Adrenal gland (tissue), 12 donors: ENCODE results near the gene RPTOR. TPM values are rescaled to one million over a fixed set of nuclear protein-coding genes. Genes with fewer than 3 reads are reported as not detected.

ENCODE experiments used
- DNase-seq, 7 donors: peaks; one replicate each; pipeline ENCODE4 v3.0.0-alpha.2; 2019 to 2020
- H3K27ac ChIP-seq, 5 donors: fragments of 200-600 bp; sonication (generic) in 4 of 5; 1 replicate in 3 of 5; 2 replicates in 2 of 5; pipeline versions ENCODE4 v1.5.1 to v1.8.0; 2016 to 2020; ENCODE audit warnings: mild to moderate bottlenecking in 1 of 5
- H3K27me3 ChIP-seq: fragments of 200-600 bp; 2 replicates; pipeline ENCODE4 v1.8.0; 2021
- H3K36me3 ChIP-seq, 2 donors: fragments of 200-600 bp; replicated peaks in 1 of 2; 1 replicate in 1 of 2; 2 replicates in 1 of 2; pipeline versions ENCODE4 v1.5.1 to v1.8.0; 2018 to 2022
- H3K4me1 ChIP-seq, 2 donors: fragments of 200-600 bp; replicated peaks in 1 of 2; 1 replicate in 1 of 2; 2 replicates in 1 of 2; pipeline versions ENCODE4 v1.5.1 to v1.8.0; 2018 to 2021
- H3K4me3 ChIP-seq, 4 donors: fragments of 200-600 bp; sonication (generic) in 3 of 4; one replicate each; pipeline ENCODE4 v1.5.1; 2016 to 2018
- H3K9me3 ChIP-seq, 3 donors: fragments of 200-600 bp; sonication (generic) in 1 of 3; replicated peaks in 1 of 3; 1 replicate in 2 of 3; 2 replicates in 1 of 3; pipeline versions ENCODE4 v1.5.1 to v1.8.0; 2016 to 2021
- POLR2A ChIP-seq, 2 donors: fragments of 450-650 bp; IDR thresholded peaks; one replicate each; pipeline ENCODE4 v1.6.1; 2017; ENCODE audit warnings: antibody characterized with exemption in 2 of 2, mild to moderate bottlenecking in 2 of 2, moderate library complexity in 1 of 2
- WGBS, 4 donors: extraction: QIAGEN DNeasy Blood & Tissue Kit in 2 of 4; methylation state at CpG; one replicate each; pipeline versions ENCODE4 v1.1.5 to v1.1.7; 2013 to 2017; 5-methylcytosine and 5-hydroxymethylcytosine counted together
- intact Hi-C, 2 donors: fragments of 100-400 bp; cut with DNase I; formaldehyde crosslinking; loops; one replicate each; pipeline versions ENCODE4 v1.14.1 to v1.15.0; 2022 to 2023
- polyA plus RNA-seq, 3 donors: library from polyadenylated mRNA; stranded (reverse); fragments of 200-250 nt in 2 of 3; fragments of 350-450 nt in 1 of 3; fragmentation: Illumina TruSeq in 1 of 3; extraction: RNeasy Lipid Tissue Mini Kit (QIAGEN cat#74804) in 1 of 3; gene quantifications; one replicate each; pipeline ENCODE4 v1.2.3, GENCODE V29; 2013 to 2014
- total RNA-seq, 9 donors: library from RNA; depleted of rRNA in 4 of 9; stranded (reverse); fragments of >200 nt in 4 of 9; fragments of 120-200 nt in 1 of 9; fragmentation: NEBNext Ultra II Directional in 1 of 9; extraction: Animal tissue kit (Norgen Biotek cat#: 25700) in 1 of 9; gene quantifications; one replicate each; pipeline versions ENCODE4 v1.1.0 to v1.2.4, GENCODE V29; 2013 to 2023
- TF ChIP-seq, protein P1 (sequence below), 6 experiments: fragments of 450-650 bp in 4 of 6; fragments of 200-600 bp in 2 of 6; sonication (generic) in 1 of 6; IDR thresholded peaks; 1 replicate in 5 of 6; 2 replicates in 1 of 6; pipeline versions ENCODE4 v1.5.1 to v1.8.0; 2016 to 2021; ENCODE audit warnings: antibody characterized with exemption in 6 of 6, mild to moderate bottlenecking in 2 of 6, moderate library complexity in 1 of 6
- donor health status: healthy with polysubstance abuse.
- donor health status: Bipolar disorder and iron deficiency.
- donor health status: DM: yes; HTN: yes; CAD: no.
- donor health status: DM: no; HTN: no; CAD: no.
- donor health status: DM: no; HTN: no; CAD: no.
- donor health status: DM: yes; HTN: yes; CAD: no.

Gene RPTOR
- total and polyA plus RNA-seq, 12 donors: 9.7 to 53.3 (median 29.7) TPM

DNA sequence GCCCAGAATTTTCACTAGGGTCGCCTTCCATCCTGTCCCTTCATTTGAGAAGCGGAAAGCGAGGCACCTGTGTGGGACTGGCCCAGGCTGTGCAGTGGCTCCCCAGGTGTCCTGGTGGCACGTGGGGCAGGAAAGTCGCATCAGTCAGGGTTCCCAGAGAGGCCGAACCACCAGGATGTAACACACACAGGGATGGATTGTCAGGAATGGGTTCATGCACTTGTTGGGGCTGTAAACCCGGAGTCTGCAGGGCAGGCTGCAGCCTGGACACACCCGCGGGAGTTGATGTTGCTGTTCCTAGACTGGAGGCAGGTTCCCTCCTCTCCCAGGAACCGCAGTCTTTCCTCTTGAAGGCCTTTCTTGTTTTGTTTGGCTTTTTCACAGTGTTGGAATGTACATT is 30.7 kb upstream of the RPTOR start:
- Histone ChIP-seq H3K4me3 (no peak overlapping the region), H3K4me1 (peaks cover 14 to 17% of the 10 kb centered on the region in 2 donors), H3K27me3 (no peaks in the 10 kb centered on the region), H3K27ac (peak overlapping the region in 3 of 5 donors; percentile 54 to 83 (median 67)), H3K36me3 (no peaks in the 10 kb centered on the region), H3K9me3 (no peaks in the 10 kb centered on the region)
- no peak for TF ChIP-seq POLR2A (IDR thresholded peaks at IDR 0.05)
- TF ChIP-seq, protein P1, sequence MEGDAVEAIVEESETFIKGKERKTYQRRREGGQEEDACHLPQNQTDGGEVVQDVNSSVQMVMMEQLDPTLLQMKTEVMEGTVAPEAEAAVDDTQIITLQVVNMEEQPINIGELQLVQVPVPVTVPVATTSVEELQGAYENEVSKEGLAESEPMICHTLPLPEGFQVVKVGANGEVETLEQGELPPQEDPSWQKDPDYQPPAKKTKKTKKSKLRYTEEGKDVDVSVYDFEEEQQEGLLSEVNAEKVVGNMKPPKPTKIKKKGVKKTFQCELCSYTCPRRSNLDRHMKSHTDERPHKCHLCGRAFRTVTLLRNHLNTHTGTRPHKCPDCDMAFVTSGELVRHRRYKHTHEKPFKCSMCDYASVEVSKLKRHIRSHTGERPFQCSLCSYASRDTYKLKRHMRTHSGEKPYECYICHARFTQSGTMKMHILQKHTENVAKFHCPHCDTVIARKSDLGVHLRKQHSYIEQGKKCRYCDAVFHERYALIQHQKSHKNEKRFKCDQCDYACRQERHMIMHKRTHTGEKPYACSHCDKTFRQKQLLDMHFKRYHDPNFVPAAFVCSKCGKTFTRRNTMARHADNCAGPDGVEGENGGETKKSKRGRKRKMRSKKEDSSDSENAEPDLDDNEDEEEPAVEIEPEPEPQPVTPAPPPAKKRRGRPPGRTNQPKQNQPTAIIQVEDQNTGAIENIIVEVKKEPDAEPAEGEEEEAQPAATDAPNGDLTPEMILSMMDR (IDR thresholded peaks at IDR 0.05): no peak
- no peak for DNase-seq
- WGBS, 4 donors: 57 to 62% (median 60%) methylated on average over 4 to 10 of the region's 10 CpGs
- intact Hi-C loops: no loop called here

DNA sequence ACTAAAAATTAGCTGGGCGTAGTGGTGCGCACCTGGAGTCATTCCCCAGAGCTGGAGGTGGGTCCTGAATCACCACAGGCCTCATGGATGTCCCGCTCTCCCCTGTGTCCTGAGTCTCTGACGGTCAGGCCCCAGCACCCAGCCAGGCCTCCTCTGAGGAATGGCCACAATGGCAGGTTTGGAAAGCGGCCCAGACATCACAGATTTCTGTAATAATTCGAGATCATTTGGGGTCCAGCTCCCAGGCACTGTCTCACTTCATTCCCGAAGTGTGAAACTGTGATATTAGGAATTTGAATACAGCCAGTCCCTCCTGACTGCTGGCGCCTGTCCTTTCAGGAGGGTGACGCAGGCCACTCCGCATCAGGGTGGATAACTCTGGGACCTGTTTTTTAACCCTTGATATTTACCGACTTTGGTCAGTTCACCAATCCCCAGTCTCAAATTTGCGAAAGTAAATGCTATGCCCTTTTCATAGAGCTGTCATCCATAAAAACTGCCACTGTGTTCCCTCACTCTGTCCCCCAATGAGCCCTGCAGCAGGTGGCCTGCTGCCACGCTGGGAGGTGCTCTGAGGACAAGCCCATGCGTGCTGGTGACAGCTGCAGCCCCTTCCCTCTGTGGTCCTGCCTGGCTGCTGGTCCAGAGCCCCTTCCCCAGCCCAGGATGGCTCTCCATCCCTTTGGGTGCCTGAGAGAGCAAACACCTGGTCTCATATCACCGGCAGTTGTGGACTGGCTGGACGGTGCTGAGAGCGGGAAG is 28.3 kb upstream of the RPTOR start:
- Histone ChIP-seq H3K27me3 (no peaks in the 10 kb centered on the region), H3K36me3 (no peaks in the 10 kb centered on the region), H3K27ac (no peak overlapping the region), H3K4me3 (no peak overlapping the region), H3K4me1 (peaks cover 14 to 17% of the 10 kb centered on the region in 2 donors), H3K9me3 (no peaks in the 10 kb centered on the region)
- intact Hi-C loops: no loop called here
- no peak for DNase-seq
- TF ChIP-seq, protein P1 (IDR thresholded peaks at IDR 0.05): no peak
- 81 to 92% (median 88%) methylated on average over 15 to 17 of the region's 17 CpGs for WGBS, 4 donors

DNA sequence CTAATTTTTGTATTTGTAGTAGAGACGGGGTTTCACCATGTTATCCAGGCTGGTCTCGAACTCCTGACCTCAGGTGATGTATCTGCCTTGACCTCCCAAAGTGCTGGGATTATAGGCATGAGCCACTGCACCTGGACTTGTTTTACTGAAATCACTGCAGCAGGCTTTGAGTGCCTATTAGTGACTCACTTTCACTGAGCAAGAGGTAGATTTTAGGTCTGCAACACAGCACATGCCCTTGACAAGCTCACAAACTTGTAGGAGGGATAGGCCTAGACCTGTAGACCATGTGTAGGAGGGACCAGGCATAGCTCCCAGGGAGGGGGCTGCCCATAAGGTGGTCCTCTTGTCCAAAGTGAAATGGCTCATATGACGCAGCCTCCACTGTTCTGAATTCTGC is 27.0 kb upstream of the RPTOR start:
- WGBS, 4 donors: 93 to 96% (median 95%) methylated on average over 3 of the region's 3 CpGs
- intact Hi-C loops: no loop called here

DNA sequence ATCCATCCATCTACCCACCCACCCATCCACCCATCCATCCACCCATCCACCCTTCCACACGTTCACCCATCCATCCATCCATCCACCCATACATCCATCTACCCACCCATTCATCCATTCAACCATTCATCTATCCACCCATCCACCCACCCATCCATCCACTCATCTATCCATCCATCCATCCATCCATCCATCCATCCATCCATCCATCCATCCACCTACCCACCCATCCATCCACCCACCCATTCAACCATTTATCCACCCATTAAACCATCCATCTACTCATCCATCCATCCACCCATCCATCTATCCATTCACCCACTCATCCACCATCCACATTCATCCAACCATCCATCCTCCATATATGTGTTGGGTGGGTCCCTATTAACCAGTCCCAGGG is 26.2 kb upstream of the RPTOR start:
- Histone ChIP-seq H3K36me3 (no peaks in the 10 kb centered on the region), H3K4me1 (peaks cover 4 to 5% of the 10 kb centered on the region in 2 donors), H3K9me3 (no peaks in the 10 kb centered on the region), H3K27ac (no peak overlapping the region), H3K4me3 (no peak overlapping the region), H3K27me3 (no peaks in the 10 kb centered on the region)
- intact Hi-C loops: no loop called here
- 47 to 67% (median 60%) methylated on average over 1 of the region's 1 CpG for WGBS, 4 donors
- no peak for DNase-seq
- no peak for TF ChIP-seq POLR2A (IDR thresholded peaks at IDR 0.05)
- TF ChIP-seq, protein P1 (IDR thresholded peaks at IDR 0.05): no peak

More for the DNA sequence above, 27.0 kb upstream of the RPTOR start:
- DNase-seq: no peak
- no peak overlapping the region for H3K27ac ChIP-seq
- no peaks in the 10 kb centered on the region for H3K9me3 ChIP-seq
- H3K27me3 ChIP-seq: no peaks in the 10 kb centered on the region
- peaks cover 11 to 13% of the 10 kb centered on the region in 2 donors for H3K4me1 ChIP-seq
- no peak overlapping the region for H3K4me3 ChIP-seq
- no peak for TF ChIP-seq POLR2A (IDR thresholded peaks at IDR 0.05)
- TF ChIP-seq, protein P1 (IDR thresholded peaks at IDR 0.05): no peak
- H3K36me3 ChIP-seq: no peaks in the 10 kb centered on the region
